WTC11 (cell line): Measurements from ENCODE around the gene SNX25. TPM values are rescaled to one million over a fixed set of nuclear protein-coding genes. Genes with fewer than 3 reads are reported as not detected.

Source experiments
- ATAC-seq: fragments of 200-7000 bp; cut with Tn5 transposase; 2 replicates; pipeline ENCODE4 v1.10.0; 2021; ENCODE audit warnings: mild to moderate bottlenecking, moderate library complexity
- CTCF ChIA-PET: fragments of 300-600 bp; sonication (Branson Sonifier 250); formaldehyde crosslinking; loops from one replicate; lab custom pipeline; 2021; ENCODE audit warnings: antibody characterized with exemption; lab: Charles Lee
- POLR2A ChIA-PET: fragments of 350-600 bp; sonication (Branson Sonifier 250); formaldehyde crosslinking; loops from one replicate; lab custom pipeline; 2021; ENCODE audit warnings: antibody characterized with exemption; lab: Charles Lee
- DNase-seq: peaks from one replicate; pipeline ENCODE4 v3.0.0; 2021; ENCODE audit warnings: low spot score
- H3K27ac Mint-ChIP-seq: 2 replicates; pipeline ENCODE4 v1.8.0; 2021; ENCODE audit warnings: mixed read lengths
- H3K27me3 Mint-ChIP-seq: 2 replicates; pipeline ENCODE4 v1.8.0; 2021; ENCODE audit warnings: low read depth, mild to moderate bottlenecking, moderate library complexity, mixed read lengths
- H3K36me3 Mint-ChIP-seq: 2 replicates; pipeline ENCODE4 v1.8.0; 2021; ENCODE audit warnings: mixed read lengths
- H3K4me1 Mint-ChIP-seq: 2 replicates; pipeline ENCODE4 v1.8.0; 2022; ENCODE audit warnings: mixed read lengths
- H3K4me3 Mint-ChIP-seq: 2 replicates; pipeline ENCODE4 v1.8.0; 2021; ENCODE audit warnings: mild to moderate bottlenecking, moderate library complexity, mixed read lengths
- H3K9me3 Mint-ChIP-seq: 2 replicates; pipeline ENCODE4 v1.8.0; 2021; ENCODE audit warnings: mixed read lengths
- GABPB1 ChIP-seq: sonication (generic); formaldehyde crosslinking; IDR thresholded peaks from 2 replicates; pipeline ENCODE4 v1.8.1; 2023; ENCODE audit warnings: mild to moderate bottlenecking, missing genetic modification reagents
- HMGA2 ChIP-seq: fragments of 250-450 bp; sonication (Bioruptor Pico); IDR thresholded peaks from 2 replicates; pipeline ENCODE4 v1.4.0; 2021; ENCODE audit warnings: mild to moderate bottlenecking, moderate library complexity
- IRF2 ChIP-seq: sonication (generic); formaldehyde crosslinking; IDR thresholded peaks from 2 replicates; pipeline ENCODE4 v1.8.0; 2022; ENCODE audit warnings: low read depth, missing genetic modification reagents, borderline replicate concordance
- KAT7 ChIP-seq: sonication (generic); formaldehyde crosslinking; IDR thresholded peaks from 2 replicates; pipeline ENCODE4 v1.8.1; 2023; ENCODE audit warnings: missing genetic modification reagents, mild to moderate bottlenecking, borderline replicate concordance
- NFYB ChIP-seq: sonication (generic); formaldehyde crosslinking; conservative IDR thresholded peaks from 2 replicates; pipeline ENCODE4 v1.8.0; 2022; ENCODE audit warnings: low read depth, missing genetic modification reagents
- NR2C2 ChIP-seq: sonication (generic); formaldehyde crosslinking; IDR thresholded peaks from 2 replicates; pipeline ENCODE4 v1.8.0; 2022; ENCODE audit warnings: mild to moderate bottlenecking, missing genetic modification reagents
- SMAD4 ChIP-seq: sonication (generic); formaldehyde crosslinking; IDR thresholded peaks from 2 replicates; pipeline ENCODE4 v1.8.0; 2022; ENCODE audit warnings: mild to moderate bottlenecking, missing genetic modification reagents
- SOX15 ChIP-seq: fragments of 250-450 bp; sonication (Bioruptor Pico); IDR thresholded peaks from 2 replicates; pipeline ENCODE4 v1.9.0; 2021; ENCODE audit warnings: mild to moderate bottlenecking
- TCF7 ChIP-seq: sonication (generic); formaldehyde crosslinking; IDR thresholded peaks from 2 replicates; pipeline ENCODE4 v1.8.0; 2022; ENCODE audit warnings: mild to moderate bottlenecking, low read depth, missing genetic modification reagents, moderate library complexity
- ZNF138 ChIP-seq: sonication (generic); formaldehyde crosslinking; conservative IDR thresholded peaks from 2 replicates; pipeline ENCODE4 v1.8.1; 2022; ENCODE audit warnings: mild to moderate bottlenecking, moderate library complexity, missing genetic modification reagents
- ZNF396 ChIP-seq: fragments of 250-450 bp; sonication (Bioruptor Pico); IDR thresholded peaks from 2 replicates; pipeline ENCODE4 v1.8.0; 2021; ENCODE audit warnings: mild to moderate bottlenecking, moderate library complexity, borderline replicate concordance
- ZNF423 ChIP-seq: fragments of 250-450 bp; sonication (Bioruptor Pico); IDR thresholded peaks from 2 replicates; pipeline ENCODE4 v2.1.2; 2022; ENCODE audit warnings: mild to moderate bottlenecking, moderate library complexity
- total RNA-seq: library from RNA; stranded (reverse); gene quantifications from 3 replicates; pipeline ENCODE4 v1.2.3, GENCODE V29; 2021
- TF ChIP-seq, protein P1 (sequence below): sonication (generic); formaldehyde crosslinking; IDR thresholded peaks from 2 replicates; pipeline ENCODE4 v1.8.1; 2023; ENCODE audit warnings: mild to moderate bottlenecking, missing genetic modification reagents
- TF ChIP-seq, protein P2 (sequence below): fragments of 250-450 bp; sonication (Bioruptor Pico); IDR thresholded peaks from 2 replicates; pipeline ENCODE4 v1.9.0; 2021; ENCODE audit warnings: moderate library complexity, mild to moderate bottlenecking, inconsistent platforms, borderline replicate concordance
- TF ChIP-seq, protein P3 (sequence below): sonication (generic); formaldehyde crosslinking; IDR thresholded peaks from 2 replicates; pipeline ENCODE4 v1.8.0; 2022; ENCODE audit warnings: mild to moderate bottlenecking, missing genetic modification reagents
- TF ChIP-seq, protein P4 (sequence below): fragments of 250-450 bp; sonication (Bioruptor Pico); IDR thresholded peaks from 2 replicates; pipeline ENCODE4 v2.1.2; 2022; ENCODE audit warnings: mild to moderate bottlenecking, moderate library complexity
- TF ChIP-seq, protein P5 (sequence below): sonication (generic); formaldehyde crosslinking; conservative IDR thresholded peaks from 2 replicates; pipeline ENCODE4 v1.8.1; 2023; ENCODE audit warnings: mild to moderate bottlenecking, low read depth, missing genetic modification reagents, moderate library complexity
- TF ChIP-seq, protein P6 (sequence below): sonication (generic); formaldehyde crosslinking; IDR thresholded peaks from 2 replicates; pipeline ENCODE4 v1.8.1; 2023; ENCODE audit warnings: mild to moderate bottlenecking, missing genetic modification reagents, borderline replicate concordance
- TF ChIP-seq, protein P7 (sequence below): sonication (generic); formaldehyde crosslinking; IDR thresholded peaks from 2 replicates; pipeline ENCODE4 v1.8.0; 2022; ENCODE audit warnings: mild to moderate bottlenecking, missing genetic modification reagents

SNX25 gene
- total RNA-seq, 1 experiment from 2014 or later, result 16.9 TPM

DNA sequence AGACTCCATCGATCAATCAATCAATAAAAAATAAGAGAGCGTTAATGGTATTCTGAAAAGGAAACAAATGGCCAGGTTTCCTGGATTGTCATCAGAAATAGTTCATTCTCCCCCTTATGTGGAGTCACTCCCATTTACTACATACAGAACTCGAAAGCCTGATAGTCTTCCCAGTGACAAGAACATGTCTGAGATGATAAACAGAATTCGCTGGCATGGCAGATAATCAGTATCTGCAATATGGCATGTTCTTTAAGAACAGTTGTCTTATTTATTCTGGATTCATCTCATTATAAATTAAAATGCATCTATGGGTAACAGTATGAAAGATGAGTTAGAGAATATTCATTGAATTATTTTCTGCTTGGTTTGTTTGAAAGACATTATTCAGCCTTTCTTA is 124.9 kb downstream of the SNX25 start (continued):
- TF ChIP-seq, protein P1, sequence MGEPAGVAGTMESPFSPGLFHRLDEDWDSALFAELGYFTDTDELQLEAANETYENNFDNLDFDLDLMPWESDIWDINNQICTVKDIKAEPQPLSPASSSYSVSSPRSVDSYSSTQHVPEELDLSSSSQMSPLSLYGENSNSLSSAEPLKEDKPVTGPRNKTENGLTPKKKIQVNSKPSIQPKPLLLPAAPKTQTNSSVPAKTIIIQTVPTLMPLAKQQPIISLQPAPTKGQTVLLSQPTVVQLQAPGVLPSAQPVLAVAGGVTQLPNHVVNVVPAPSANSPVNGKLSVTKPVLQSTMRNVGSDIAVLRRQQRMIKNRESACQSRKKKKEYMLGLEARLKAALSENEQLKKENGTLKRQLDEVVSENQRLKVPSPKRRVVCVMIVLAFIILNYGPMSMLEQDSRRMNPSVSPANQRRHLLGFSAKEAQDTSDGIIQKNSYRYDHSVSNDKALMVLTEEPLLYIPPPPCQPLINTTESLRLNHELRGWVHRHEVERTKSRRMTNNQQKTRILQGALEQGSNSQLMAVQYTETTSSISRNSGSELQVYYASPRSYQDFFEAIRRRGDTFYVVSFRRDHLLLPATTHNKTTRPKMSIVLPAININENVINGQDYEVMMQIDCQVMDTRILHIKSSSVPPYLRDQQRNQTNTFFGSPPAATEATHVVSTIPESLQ (CRISPR knock-in tag), result no peak
- TF ChIP-seq SOX15, result no peak
- TF ChIP-seq NFYB (CRISPR knock-in tag), result no peak
- no peak for TF ChIP-seq IRF2

DNA sequence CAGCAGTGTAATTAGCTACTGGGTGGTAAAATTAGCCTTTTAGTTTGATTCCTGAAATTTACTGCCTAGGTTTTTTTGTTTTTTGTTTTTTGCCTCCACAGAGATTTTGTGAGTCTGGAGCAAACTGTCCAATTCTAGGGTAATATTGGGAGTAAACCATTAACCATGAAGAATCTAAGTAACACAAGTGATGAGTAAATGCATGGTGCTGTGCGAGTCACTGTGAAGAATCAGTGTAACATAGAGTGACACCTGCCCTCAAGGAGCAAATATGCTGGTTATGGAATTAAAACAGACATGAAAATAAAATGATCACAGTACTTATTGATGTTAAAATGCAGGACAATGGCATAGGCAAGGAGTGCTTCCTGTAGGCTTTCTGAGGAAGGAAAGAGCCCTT is 126.2 kb downstream of the SNX25 start:
- Mint-ChIP-seq H3K9me3 (peaks cover 12% of the 10 kb centered on the region), H3K27me3 (no peaks in the 10 kb centered on the region), H3K36me3 (peaks cover 21% of the 10 kb centered on the region), H3K4me1 (peaks cover 20% of the 10 kb centered on the region), H3K27ac (no peak overlapping the region), H3K4me3 (no peak overlapping the region)
- DNase-seq (no peak), ATAC-seq (no peak)
- ChIA-PET POLR2A (no interaction called here), CTCF (no interaction called here)
- TF ChIP-seq GABPB1 (CRISPR knock-in tag), result no peak
- TF ChIP-seq ZNF138 (CRISPR knock-in tag), result no peak
- TF ChIP-seq, protein P2, sequence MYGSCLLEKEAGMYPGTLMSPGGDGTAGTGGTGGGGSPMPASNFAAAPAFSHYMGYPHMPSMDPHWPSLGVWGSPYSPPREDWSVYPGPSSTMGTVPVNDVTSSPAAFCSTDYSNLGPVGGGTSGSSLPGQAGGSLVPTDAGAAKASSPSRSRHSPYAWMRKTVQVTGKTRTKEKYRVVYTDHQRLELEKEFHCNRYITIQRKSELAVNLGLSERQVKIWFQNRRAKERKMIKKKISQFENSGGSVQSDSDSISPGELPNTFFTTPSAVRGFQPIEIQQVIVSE (CRISPR knock-in tag), result no peak
- TF ChIP-seq SMAD4 (CRISPR knock-in tag), result no peak
- no peak for TF ChIP-seq NR2C2 (CRISPR knock-in tag)
- TF ChIP-seq ZNF423 (CRISPR knock-in tag), result no peak
- no peak for TF ChIP-seq ZNF396 (CRISPR knock-in tag)
- TF ChIP-seq, protein P3, sequence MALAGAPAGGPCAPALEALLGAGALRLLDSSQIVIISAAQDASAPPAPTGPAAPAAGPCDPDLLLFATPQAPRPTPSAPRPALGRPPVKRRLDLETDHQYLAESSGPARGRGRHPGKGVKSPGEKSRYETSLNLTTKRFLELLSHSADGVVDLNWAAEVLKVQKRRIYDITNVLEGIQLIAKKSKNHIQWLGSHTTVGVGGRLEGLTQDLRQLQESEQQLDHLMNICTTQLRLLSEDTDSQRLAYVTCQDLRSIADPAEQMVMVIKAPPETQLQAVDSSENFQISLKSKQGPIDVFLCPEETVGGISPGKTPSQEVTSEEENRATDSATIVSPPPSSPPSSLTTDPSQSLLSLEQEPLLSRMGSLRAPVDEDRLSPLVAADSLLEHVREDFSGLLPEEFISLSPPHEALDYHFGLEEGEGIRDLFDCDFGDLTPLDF, result no peak
- TF ChIP-seq, protein P4, sequence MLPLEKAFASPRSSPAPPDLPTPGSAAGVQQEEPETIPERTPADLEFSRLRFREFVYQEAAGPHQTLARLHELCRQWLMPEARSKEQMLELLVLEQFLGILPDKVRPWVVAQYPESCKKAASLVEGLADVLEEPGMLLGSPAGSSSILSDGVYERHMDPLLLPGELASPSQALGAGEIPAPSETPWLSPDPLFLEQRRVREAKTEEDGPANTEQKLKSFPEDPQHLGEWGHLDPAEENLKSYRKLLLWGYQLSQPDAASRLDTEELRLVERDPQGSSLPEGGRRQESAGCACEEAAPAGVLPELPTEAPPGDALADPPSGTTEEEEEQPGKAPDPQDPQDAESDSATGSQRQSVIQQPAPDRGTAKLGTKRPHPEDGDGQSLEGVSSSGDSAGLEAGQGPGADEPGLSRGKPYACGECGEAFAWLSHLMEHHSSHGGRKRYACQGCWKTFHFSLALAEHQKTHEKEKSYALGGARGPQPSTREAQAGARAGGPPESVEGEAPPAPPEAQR (CRISPR knock-in tag), result no peak
- no peak for TF ChIP-seq KAT7 (CRISPR knock-in tag)
- TF ChIP-seq, protein P5, sequence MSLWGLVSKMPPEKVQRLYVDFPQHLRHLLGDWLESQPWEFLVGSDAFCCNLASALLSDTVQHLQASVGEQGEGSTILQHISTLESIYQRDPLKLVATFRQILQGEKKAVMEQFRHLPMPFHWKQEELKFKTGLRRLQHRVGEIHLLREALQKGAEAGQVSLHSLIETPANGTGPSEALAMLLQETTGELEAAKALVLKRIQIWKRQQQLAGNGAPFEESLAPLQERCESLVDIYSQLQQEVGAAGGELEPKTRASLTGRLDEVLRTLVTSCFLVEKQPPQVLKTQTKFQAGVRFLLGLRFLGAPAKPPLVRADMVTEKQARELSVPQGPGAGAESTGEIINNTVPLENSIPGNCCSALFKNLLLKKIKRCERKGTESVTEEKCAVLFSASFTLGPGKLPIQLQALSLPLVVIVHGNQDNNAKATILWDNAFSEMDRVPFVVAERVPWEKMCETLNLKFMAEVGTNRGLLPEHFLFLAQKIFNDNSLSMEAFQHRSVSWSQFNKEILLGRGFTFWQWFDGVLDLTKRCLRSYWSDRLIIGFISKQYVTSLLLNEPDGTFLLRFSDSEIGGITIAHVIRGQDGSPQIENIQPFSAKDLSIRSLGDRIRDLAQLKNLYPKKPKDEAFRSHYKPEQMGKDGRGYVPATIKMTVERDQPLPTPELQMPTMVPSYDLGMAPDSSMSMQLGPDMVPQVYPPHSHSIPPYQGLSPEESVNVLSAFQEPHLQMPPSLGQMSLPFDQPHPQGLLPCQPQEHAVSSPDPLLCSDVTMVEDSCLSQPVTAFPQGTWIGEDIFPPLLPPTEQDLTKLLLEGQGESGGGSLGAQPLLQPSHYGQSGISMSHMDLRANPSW (CRISPR knock-in tag), result no peak
- TF ChIP-seq, protein P6, sequence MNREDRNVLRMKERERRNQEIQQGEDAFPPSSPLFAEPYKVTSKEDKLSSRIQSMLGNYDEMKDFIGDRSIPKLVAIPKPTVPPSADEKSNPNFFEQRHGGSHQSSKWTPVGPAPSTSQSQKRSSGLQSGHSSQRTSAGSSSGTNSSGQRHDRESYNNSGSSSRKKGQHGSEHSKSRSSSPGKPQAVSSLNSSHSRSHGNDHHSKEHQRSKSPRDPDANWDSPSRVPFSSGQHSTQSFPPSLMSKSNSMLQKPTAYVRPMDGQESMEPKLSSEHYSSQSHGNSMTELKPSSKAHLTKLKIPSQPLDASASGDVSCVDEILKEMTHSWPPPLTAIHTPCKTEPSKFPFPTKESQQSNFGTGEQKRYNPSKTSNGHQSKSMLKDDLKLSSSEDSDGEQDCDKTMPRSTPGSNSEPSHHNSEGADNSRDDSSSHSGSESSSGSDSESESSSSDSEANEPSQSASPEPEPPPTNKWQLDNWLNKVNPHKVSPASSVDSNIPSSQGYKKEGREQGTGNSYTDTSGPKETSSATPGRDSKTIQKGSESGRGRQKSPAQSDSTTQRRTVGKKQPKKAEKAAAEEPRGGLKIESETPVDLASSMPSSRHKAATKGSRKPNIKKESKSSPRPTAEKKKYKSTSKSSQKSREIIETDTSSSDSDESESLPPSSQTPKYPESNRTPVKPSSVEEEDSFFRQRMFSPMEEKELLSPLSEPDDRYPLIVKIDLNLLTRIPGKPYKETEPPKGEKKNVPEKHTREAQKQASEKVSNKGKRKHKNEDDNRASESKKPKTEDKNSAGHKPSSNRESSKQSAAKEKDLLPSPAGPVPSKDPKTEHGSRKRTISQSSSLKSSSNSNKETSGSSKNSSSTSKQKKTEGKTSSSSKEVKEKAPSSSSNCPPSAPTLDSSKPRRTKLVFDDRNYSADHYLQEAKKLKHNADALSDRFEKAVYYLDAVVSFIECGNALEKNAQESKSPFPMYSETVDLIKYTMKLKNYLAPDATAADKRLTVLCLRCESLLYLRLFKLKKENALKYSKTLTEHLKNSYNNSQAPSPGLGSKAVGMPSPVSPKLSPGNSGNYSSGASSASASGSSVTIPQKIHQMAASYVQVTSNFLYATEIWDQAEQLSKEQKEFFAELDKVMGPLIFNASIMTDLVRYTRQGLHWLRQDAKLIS (CRISPR knock-in tag), result no peak
- TF ChIP-seq, protein P1 (CRISPR knock-in tag), result no peak
- no peak for TF ChIP-seq HMGA2 (CRISPR knock-in tag)
- TF ChIP-seq, protein P7, sequence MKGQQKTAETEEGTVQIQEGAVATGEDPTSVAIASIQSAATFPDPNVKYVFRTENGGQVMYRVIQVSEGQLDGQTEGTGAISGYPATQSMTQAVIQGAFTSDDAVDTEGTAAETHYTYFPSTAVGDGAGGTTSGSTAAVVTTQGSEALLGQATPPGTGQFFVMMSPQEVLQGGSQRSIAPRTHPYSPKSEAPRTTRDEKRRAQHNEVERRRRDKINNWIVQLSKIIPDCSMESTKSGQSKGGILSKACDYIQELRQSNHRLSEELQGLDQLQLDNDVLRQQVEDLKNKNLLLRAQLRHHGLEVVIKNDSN (CRISPR knock-in tag), result no peak
- no peak for TF ChIP-seq TCF7 (CRISPR knock-in tag)
